HL-60 (cell line): ENCODE results near the gene ROBO1.

ENCODE experiments used
- POLR2AphosphoS5 ChIP-seq: IDR thresholded peaks from 2 replicates; pipeline ENCODE4 v1.6.1; 2012; ENCODE audit warnings: low read depth
- TF ChIP-seq, protein P1 (sequence below): IDR thresholded peaks from one replicate; pipeline ENCODE4 v1.5.1; 2011; ENCODE audit warnings: low read length, control low read depth, inconsistent platforms; ENCODE audit not compliant: insufficient read depth

DNA sequence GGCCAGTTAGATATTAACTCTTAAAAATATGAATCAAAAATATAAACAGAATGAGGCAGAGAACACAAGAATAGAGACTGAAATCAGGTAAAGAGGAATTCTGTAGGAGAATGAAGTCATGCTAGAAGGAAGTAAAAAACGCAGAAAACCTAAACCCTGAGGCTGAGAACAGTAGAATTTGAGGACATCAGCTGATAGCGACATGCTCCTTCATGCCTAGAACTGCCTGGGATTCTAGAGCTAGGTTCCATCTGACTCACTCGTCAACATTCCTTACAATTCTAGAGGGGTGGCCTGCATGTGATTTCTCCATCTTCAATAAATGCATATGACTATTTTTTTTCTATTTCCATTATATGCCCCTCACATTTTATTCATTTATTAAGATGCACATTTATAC lies 343.0 kb downstream of the ROBO1 start:
- TF ChIP-seq, protein P1, sequence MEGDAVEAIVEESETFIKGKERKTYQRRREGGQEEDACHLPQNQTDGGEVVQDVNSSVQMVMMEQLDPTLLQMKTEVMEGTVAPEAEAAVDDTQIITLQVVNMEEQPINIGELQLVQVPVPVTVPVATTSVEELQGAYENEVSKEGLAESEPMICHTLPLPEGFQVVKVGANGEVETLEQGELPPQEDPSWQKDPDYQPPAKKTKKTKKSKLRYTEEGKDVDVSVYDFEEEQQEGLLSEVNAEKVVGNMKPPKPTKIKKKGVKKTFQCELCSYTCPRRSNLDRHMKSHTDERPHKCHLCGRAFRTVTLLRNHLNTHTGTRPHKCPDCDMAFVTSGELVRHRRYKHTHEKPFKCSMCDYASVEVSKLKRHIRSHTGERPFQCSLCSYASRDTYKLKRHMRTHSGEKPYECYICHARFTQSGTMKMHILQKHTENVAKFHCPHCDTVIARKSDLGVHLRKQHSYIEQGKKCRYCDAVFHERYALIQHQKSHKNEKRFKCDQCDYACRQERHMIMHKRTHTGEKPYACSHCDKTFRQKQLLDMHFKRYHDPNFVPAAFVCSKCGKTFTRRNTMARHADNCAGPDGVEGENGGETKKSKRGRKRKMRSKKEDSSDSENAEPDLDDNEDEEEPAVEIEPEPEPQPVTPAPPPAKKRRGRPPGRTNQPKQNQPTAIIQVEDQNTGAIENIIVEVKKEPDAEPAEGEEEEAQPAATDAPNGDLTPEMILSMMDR, result no peak
- TF ChIP-seq POLR2AphosphoS5, result no peak
